AG04450 (cell line): ENCODE measurements around the gene DAAM2. TPM values are rescaled to one million over a fixed set of nuclear protein-coding genes. Genes with fewer than 3 reads are reported as not detected.

Experiments
- CTCF ChIA-PET: fragments of 300-600, 350-600 bp; formaldehyde crosslinking; extraction: SDS; loops from one replicate; lab custom pipeline; 2022; ENCODE audit warnings: antibody characterized with exemption, inconsistent platforms; lab: Charles Lee
- POLR2A ChIA-PET: fragments of 350-600 bp; formaldehyde crosslinking; extraction: SDS; loops from one replicate; lab custom pipeline; 2021; ENCODE audit warnings: antibody characterized with exemption, inconsistent platforms; lab: Yijun Ruan, JAX
- DNase-seq: peaks from one replicate; pipeline ENCODE4 v3.0.0-alpha.2; 2011; ENCODE audit warnings: low read depth, low spot score
- H3K27ac ChIP-seq: one replicate; pipeline ENCODE4 v1.5.1; 2012; ENCODE audit warnings: low read depth, low read length, control low read depth
- H3K27me3 ChIP-seq: one replicate; pipeline ENCODE4 v1.6.0; 2012; ENCODE audit warnings: low read length; ENCODE audit not compliant: control insufficient read depth, insufficient read depth
- H3K4me3 ChIP-seq: 2 replicates; pipeline ENCODE4 v1.5.1; 2011; ENCODE audit warnings: mild to moderate bottlenecking, low read depth, low read length, control low read depth
- H3K9me3 ChIP-seq: 2 replicates; pipeline ENCODE4 v1.5.1; 2012; ENCODE audit warnings: low read length; ENCODE audit not compliant: control insufficient read depth, insufficient read depth
- polyA plus RNA-seq: library from polyadenylated mRNA; depleted of rRNA; stranded (reverse); fragments of >200 nt; gene quantifications from 2 replicates; pipeline ENCODE4 v1.2.3, GENCODE V29; 2011
- TF ChIP-seq, protein P1 (sequence below): IDR thresholded peaks from 2 replicates; pipeline ENCODE4 v1.5.1; 2011; ENCODE audit warnings: low read depth, low read length, control low read depth, inconsistent platforms

The DAAM2 gene
- polyA plus RNA-seq, 1 experiment = 2.9 TPM

DNA sequence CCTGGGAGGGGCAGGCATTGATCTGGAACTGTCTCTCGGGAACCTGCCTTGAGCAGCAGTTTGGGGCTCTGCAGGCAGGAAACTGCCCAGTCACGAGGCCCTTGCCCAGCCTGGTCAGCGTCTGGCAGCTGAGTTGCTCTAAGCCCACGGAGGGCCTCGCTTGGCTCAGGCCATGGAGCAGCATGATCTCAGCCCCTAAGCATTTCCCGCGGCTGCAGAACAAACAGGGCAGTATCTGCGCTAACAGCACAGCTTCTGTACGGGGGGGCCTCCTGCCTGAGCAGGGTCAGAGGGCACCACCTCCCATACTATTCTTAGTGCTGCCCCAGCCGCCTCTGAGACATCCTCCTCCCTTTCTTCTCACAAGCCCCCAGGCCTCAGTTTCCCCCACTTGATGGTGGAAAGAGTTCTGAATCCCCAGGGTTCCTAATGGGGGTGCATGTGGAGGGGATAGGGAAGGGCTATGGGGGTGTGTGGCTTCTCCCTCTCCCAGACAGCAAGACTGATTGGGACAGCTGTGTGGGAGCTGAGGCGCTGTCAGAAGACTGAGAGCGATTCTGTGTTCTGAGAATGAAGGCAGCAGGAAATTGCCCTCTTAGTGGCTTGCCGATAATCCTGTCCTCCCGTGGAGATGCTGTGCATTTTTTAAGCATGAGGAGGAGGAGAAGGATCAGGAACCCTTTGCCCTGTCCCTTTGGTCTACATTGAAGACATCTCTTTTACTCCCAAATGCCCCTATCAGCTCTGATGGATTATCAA is 95.7 kb downstream of the DAAM2 start:
- ChIA-PET POLR2A (interaction anchor here (0.6 to 1.0 kb wide), 2 partner anchors 46 to 271 kb away, joined by 3 read pairs; partner anchors contain the start of gene MOCS1), CTCF (interaction anchor here (10.9 kb wide), 1 partner anchor 23 kb away, joined by 180 read pairs; no protein-coding TSS in a partner anchor)
- peak; percentile 88 for DNase-seq
- Histone ChIP-seq H3K4me3 (no peak overlapping the region), H3K27ac (peak overlapping the region; percentile 96), H3K9me3 (no peaks in the 10 kb centered on the region; the same call in 1 of the 2 replicates), H3K27me3 (no peaks in the 10 kb centered on the region)
- TF ChIP-seq, protein P1, sequence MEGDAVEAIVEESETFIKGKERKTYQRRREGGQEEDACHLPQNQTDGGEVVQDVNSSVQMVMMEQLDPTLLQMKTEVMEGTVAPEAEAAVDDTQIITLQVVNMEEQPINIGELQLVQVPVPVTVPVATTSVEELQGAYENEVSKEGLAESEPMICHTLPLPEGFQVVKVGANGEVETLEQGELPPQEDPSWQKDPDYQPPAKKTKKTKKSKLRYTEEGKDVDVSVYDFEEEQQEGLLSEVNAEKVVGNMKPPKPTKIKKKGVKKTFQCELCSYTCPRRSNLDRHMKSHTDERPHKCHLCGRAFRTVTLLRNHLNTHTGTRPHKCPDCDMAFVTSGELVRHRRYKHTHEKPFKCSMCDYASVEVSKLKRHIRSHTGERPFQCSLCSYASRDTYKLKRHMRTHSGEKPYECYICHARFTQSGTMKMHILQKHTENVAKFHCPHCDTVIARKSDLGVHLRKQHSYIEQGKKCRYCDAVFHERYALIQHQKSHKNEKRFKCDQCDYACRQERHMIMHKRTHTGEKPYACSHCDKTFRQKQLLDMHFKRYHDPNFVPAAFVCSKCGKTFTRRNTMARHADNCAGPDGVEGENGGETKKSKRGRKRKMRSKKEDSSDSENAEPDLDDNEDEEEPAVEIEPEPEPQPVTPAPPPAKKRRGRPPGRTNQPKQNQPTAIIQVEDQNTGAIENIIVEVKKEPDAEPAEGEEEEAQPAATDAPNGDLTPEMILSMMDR = no peak

DNA sequence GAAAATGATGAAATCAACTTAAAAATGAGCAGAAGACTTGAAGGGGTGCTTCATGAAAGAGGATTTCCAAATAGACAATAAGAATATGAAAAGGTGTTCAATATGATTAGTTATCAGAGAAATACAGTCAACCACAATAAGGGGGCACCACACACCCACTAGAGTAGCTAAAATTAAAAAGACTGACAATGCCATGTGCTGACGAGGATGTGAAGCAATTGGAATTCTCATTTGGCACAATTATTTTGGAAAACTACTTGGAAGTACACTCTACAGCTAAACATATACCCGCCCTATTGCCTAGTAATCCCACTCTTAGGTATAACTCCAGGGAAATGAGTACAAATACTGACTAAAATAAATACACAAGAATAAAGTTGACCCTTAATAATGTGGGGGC is 97.1 kb downstream of the DAAM2 start:
- Histone ChIP-seq H3K9me3 (no peaks in the 10 kb centered on the region; the same call in 1 of the 2 replicates), H3K27me3 (no peaks in the 10 kb centered on the region), H3K27ac (no peak overlapping the region), H3K4me3 (no peak overlapping the region)
- CTCF ChIA-PET = interaction anchor here (1.0 to 10.9 kb wide), 2 partner anchors 24 to 527 kb away, joined by 4 to 180 read pairs; no protein-coding TSS in a partner anchor
- TF ChIP-seq, protein P1 = no peak
- POLR2A ChIA-PET = no interaction called here
- no peak for DNase-seq

DNA sequence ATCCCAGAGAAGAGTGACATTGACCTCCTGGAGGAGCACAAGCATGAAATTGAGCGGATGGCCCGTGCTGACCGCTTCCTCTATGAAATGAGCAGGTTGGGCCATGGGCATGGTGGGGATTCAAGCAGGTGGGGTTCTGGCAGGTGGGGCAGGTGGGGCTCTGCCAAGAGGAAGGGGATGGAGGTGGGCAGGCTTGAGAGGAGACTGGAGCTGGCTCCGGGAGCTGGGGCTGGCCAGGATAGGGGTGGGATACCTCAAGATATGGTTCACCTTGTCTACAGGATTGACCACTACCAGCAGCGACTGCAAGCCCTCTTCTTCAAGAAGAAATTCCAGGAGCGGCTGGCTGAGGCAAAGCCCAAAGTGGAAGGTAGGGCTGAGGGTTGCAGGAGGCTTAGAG is 99.2 kb downstream of the DAAM2 start:
- Histone ChIP-seq H3K27me3 (no peaks in the 10 kb centered on the region), H3K27ac (no peak overlapping the region), H3K4me3 (no peak overlapping the region), H3K9me3 (no peaks in the 10 kb centered on the region)
- CTCF ChIA-PET = interaction anchor here (0.5 to 10.9 kb wide), 8 partner anchors 11 to 529 kb away, joined by 3 to 180 read pairs (median 3); no protein-coding TSS in a partner anchor
- TF ChIP-seq, protein P1 = no peak
- POLR2A ChIA-PET = no interaction called here
- DNase-seq = no peak

DNA sequence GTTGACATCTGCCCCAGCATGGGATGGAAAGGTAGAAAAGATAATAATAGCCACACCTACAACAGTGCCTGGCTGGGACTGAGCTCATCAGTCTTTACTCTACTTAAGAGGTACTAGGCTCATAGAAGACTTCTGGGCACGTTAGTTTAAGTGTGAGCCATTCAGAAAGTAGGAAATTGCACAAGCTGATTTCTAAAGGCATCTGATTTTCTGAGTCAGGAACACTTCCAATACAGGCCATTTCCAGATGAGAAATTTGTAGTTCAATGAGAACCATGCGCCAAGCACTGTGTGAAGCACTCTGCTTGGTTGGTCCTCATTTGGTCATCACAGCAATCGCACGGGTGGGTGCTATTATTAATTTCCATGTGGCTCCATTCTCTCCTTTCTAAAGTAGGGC is 99.8 kb downstream of the DAAM2 start:
- no peaks in the 10 kb centered on the region for H3K27me3 ChIP-seq
- no peaks in the 10 kb centered on the region for H3K9me3 ChIP-seq
- no peak for DNase-seq
- ChIA-PET CTCF (interaction anchor here (0.5 to 10.9 kb wide), 6 partner anchors 11 to 529 kb away, joined by 3 to 180 read pairs (median 3); no protein-coding TSS in a partner anchor), POLR2A (no interaction called here)
- TF ChIP-seq, protein P1 = no peak
- H3K27ac ChIP-seq = no peak overlapping the region
- H3K4me3 ChIP-seq = no peak overlapping the region

DNA sequence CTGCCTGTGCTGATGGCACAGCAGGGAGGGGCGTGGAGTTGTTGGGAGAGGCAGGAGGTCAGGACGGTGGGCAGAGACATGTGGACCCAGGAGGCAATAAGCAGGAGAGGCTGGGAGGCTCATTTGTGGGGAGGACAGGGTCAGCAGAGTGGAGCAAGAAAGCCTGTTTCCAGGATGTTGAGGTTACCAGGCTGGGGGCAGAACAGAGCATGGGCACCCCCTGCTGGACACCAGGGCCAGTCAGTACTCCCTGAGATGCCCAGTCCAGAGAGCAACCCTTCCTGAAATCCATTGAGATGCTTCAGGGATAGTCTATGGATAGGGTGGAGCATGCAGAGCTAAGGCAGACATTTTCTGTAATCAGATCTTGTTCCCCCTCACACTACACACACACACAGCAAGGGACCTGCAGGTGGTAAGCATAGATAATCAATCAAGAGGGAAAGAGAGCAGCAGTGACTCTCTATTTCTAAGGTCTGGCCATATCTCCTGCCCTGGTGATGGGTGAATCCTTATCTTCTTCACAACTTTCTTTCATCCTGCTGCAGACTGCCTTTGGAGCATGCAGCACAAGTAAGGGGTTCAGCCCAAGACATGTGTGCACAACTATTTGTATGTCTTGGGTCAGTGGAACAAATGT is 100.4 kb downstream of the DAAM2 start:
- POLR2A ChIA-PET = no interaction called here
- DNase-seq = peak; percentile 36
- H3K9me3 ChIP-seq = no peaks in the 10 kb centered on the region
- TF ChIP-seq, protein P1 = peak; percentile 93
- H3K27me3 ChIP-seq = no peaks in the 10 kb centered on the region
- no peak overlapping the region for H3K27ac ChIP-seq
- H3K4me3 ChIP-seq = no peak overlapping the region
- CTCF ChIA-PET = interaction anchor here (0.6 to 10.9 kb wide), 18 partner anchors 10 to 530 kb away, joined by 3 to 180 read pairs (median 4); partner anchors contain the start of gene DAAM2
